HL-60/S4 treated with retinoic acid at 250 ng/mL for 4 days and 3 days (cell line): ENCODE measurements around the gene TPTE2.
"Not testable (repeated sequence)": the region's sequence is repeated elsewhere in the genome, so short reads cannot be mapped to it uniquely, and the experiment has no call there.

Experiments used
- in situ Hi-C: fragments of 300-500 bp; cut with MboI; formaldehyde crosslinking; loops from 2 replicates; pipeline ENCODE4 v1.7.0; 2022; ENCODE audit warnings: low sequenced_read_pairs

TPTE2 gene

GRCh38 chr13:19561127-19561582, at the start of gene TPTE2:
Gene TPTE2 (minus strand): TSS chr13:19561532. CDS start chr13:19503234, 58,298 bp downstream.
- in situ Hi-C loops: not testable (repeated sequence)

DNA sequence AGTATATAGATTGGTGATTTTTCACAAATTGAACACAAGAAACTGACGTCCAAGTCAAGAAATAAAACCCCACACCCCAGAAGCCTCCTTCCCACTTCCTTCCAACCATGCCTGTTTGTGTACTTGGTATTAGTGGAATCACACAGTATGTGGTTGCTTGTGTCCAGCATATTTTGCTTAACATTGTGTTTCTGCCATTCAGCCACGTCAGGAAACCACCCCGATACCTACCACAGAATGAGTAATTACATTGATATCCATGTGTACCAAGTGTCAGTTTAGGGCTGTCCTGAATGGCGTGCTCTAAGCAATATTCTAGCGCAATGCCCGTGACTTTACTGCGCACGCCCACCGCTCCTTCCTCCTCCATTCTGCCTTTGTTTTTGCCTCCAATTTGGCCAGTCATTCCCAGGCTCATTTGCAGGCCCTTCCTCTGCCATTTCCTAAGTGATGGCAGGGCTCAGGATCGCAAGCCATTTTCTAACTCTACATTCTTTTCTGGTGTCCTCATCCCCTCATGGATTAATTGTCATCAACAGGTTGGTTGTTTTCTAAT, 46.3 kb upstream of the TPTE2 start:
- in situ Hi-C loops: no loop called here

DNA sequence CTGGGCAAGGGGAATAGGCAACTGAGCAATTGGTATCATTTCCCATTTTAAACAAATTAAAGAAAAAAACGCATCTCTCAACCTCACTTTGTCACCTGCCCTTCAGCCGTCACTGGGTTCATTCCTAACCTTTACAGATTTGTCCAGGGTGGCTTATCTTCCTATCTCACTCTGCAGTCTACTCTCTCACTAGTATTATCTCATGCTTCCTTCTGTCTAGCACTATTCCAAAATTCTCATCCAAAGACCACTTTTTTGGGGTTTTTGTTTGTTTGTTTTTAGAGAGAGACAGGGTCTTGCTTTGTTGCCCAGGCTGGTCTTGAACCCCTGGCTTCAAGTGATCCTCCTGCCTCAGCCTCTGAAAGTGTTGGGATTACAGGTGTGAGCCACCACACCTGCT, 45.4 kb upstream of the TPTE2 start:
- in situ Hi-C loops: no loop called here

GRCh38 chr13:19606152-19606551, 44.8 kb upstream of the TPTE2 start:
- in situ Hi-C loops: no loop called here

DNA sequence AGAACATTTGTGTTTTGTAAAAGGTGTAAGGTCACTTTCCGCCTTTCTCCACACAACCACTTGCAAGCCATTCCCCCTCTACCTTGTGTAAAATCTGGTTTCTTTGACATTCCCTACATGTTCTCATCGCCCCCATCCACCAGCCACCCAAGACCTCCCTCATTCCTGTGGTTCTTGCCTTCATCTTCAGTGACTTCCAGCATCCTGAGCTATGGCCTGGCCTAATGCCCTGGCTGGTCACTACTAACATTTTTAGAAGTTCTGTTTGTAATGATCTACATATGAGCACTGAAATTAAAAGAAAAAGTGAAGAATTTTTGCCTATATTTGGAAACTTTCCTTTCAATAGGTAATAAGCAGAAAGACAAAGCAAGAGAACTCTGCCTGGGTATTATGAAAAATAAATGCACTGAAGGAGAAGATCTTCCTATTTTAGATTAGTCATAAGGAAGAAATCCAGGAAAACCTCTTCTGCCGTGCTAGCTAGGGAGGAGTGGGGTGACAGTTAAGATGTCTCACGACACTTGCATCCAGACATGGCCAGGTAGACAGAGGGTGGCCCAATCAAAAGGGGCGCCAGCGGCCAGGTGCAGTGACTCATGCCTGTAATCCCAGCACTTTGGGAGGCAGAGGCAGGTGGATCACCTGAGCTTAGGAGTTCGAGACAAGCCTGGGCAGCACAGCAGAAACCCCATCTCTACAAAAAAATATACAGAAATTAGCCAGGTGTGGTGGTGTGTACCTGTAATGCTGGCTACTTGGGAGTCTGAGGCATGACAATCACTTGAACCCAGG, 44.0 kb upstream of the TPTE2 start:
- in situ Hi-C loops: no loop called here

DNA sequence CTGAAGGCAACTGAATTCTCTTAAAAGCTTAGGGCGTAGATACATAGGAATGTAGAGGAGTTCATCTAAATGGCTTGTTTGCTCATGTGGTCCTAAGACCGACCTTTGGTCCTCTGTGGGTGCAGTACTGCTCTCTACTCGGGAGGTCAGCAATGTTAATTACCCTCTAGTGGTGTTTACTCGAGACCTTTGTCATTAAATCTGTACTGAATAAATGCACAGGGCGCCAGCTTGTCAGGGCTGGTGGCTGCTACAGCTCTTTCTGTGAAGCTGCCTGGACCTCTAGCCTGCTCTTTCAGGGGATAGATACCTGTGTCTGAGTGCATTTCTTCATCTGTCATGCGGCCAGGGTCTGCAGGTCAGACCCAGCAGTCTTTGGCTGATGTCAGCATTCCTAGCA, 43.0 kb upstream of the TPTE2 start:
- in situ Hi-C loops: no loop called here

DNA sequence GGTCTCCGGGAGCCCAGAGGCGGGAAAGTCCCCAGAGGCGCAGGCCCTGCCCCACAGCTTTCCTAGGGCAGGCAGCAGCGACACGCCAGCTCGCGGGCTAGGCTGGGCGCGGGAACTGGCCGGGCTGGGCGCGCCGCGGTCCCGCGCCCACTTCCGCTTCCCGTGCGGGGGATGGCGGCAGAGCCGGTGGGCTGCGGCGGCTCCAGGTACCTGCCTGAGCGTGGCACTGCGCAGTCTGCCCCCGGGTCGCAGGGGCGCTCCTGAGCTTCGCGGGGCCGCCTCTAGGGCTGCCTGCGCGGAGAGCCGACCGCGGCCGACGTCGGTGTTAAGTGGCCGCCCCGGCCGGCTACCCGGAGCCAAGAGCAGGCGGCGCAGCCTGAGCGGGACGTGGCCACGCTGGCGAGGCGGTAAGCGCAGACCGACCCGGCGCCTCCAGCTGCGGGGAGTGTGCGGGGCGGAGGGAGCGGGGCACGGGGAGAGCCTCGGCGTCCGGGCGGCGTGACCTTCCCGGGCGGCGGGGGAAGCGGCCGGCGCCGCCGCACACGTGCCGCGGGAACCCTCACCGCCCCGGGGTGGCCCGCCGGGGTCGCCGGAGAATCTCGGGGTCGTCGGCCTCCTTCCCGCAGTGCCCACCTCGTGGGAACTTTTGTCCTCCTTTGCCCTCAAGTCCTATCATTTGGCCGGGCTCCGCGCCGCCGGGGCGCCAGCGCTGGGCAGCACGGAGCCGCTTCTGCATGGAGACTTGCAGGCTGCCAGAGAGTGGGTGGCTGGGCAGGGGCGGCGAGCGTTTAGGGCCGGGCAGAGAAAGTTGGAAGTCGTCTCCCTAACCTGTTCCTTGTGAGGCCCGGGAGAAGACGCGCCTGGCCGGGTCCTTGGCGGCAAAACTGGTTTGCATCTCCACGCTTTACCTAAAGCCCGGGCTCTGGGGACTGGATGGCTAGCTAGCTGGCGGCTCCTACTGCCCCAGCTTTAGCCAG, 40.7 kb upstream of the TPTE2 start:
- in situ Hi-C loops: no loop called here

DNA sequence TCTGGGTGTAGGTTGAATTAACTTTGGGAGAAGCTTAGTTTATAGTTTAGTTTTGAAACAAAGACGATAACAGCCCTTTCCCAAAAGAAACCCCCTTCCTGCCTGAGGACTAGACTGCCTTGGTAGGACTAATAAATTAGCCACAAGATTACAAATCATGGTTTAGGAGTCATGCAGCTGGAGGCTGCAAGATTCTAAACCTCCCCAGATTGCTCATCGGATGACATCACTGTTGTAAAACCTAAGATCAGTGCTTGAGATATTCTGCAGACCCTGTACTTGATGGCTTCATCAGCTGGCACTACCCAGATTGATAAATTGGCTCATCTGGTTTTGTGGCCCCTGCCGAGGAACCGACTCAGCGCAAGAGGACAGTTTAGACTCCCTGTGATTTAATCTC, 36.2 kb upstream of the TPTE2 start:
- in situ Hi-C loops: no loop called here

DNA sequence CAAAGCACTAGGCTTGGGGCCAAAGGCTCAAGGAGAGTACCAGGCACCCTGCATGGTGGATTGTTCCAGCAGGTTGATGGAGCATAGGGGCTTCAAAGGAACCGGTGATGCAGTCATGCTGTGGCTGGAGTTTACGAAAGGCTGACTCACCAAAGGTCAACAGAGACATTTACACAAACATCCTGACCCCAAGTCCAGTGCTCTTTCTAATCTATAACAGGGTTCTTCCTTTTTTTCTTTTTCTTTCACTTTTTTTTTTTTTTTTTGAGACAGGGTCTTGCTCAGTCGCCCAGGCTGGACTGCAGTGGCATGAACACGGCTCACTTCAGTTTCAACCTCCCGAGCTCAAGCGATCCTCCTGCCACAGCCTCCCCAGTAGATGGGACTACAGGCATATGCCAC, 35.6 kb upstream of the TPTE2 start:
- in situ Hi-C loops: no loop called here

- in situ Hi-C loops: no loop called here
Measured at GRCh38 chr13:19596086-19596485, 34.8 kb upstream of the TPTE2 start.

DNA sequence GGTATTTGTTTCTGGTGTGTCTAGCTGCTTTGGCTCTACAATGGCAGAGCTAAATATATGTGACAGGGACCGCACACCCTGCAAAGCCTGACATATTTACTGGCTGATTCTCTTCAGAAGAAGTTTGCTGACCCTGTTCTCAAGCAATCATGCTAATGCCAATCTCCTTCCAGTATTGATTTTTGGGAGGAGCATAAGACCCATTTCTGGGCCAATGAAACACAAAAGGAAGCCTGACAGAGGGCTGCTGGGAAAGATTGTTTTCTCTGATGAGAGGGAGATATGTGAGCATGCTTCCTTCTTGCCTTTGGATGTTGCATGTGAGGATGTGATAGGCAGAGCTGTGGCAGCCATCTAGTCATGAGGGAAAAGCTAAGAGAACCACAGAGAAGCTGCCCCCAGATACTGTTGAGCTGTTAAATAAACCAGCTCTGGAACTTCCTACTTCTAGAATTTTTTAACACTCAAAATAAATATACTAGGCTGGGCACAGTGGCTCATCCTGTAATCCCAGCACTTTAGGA, 31.4 kb upstream of the TPTE2 start:
- in situ Hi-C loops: no loop called here

DNA sequence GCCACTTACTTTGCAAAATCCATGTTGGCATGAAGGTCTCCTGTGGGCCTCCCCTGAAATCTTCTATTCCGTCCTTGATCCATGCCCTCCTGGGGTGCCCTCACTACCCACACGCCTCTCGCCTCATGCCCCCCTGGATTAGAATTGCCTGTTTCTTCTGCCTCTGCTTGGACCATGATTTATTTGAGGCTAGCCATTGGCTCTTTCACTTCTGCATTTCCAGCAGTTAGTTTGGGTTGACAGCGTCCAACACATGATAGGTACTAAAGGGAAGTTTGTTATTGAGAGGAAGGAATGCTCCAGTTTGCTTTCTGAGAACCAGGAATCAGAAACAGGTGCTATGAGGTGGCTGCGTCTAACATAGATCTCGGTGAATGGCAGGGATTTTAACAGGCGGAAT, 30.5 kb upstream of the TPTE2 start:
- in situ Hi-C loops: no loop called here

- in situ Hi-C loops: no loop called here
Measured at GRCh38 chr13:19590423-19590822, 29.1 kb upstream of the TPTE2 start.

DNA sequence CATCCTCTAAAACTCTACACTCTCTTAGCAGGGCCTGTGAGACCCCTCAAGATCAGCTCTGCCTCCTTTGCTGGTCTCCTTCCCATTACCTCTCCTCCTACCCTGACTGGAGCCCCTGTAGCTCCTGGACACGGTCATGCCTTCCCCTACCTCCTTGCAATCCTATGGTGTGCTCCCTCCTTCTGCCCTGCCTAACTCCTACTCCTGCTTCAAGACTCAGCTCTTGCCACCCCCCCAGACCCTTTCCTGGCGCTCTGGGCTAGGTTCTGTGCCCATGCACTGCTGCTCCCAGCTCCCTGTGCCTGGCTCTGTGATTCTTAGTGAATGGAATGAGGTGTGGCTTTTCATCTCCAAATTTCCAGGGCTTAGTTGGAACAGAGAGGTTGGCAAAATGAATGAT, 28.0 kb upstream of the TPTE2 start:
- in situ Hi-C loops: no loop called here

DNA sequence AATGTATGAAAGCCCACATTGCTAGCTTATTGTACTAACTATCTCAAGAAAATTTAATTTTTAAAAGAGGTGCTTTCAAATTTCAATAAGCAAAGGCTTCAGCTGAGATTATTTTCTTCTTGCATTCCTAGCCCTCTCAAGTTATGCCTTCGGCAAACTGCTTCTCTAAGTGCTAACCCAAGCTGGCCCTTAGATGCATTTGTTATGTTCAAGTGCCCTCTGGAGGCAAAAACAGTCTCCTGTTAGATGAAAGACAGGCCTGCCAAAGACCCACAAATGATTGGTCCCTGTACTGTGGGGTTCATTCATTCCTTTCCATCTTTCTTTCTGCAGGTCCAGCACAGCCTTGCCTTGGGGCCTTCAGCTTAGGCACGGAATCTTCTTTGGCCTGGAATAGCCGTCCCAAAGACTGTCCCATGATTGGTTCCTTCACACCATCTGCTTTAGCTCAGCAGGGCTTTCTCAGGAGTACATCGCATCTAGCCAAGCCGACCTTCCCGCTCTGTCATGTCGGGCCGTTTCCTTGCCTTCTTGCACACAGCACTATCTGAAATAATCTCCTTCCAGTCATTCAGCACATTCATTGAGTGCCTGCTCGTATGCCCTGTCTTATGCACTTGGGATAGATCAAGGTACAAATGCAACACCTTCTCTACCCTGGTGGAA, 26.4 kb upstream of the TPTE2 start:
- in situ Hi-C loops: no loop called here

DNA sequence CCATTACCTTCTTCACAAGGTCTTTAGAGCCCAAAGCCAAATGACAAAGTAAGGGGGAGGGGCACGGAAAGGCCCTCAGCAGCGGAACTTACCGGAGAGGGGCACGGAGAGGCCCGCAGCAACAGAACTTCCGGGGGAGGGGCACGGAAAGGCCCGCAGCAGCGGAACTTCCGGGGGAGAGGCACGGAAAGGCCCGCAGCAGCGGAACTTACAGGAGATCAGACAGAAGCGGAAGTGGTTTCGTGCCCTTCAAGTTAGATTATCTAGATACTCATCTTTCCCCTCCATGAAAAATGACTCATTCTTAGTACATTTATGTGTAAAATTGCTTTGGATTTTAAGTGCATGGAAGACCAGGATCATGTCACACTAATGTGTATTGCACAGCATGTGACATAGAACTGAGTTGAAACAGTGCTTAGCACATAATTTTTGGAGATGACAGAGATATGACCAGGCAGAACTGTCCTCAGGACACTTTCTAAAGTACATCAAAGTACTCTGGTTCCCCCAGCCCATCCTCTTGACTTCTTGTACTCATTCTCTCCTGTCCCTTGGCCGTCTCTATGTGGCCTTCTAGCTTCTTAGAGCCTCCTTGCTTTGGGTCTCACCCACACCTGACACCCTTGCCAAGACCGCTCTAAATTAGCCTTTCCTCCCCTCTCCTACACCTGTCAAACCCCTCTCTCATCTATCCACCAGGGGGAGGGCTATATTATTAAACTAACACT, 25.7 kb upstream of the TPTE2 start:
- in situ Hi-C loops: no loop called here

- in situ Hi-C loops: no loop called here
Measured at GRCh38 chr13:19581675-19582074, 20.3 kb upstream of the TPTE2 start.

DNA sequence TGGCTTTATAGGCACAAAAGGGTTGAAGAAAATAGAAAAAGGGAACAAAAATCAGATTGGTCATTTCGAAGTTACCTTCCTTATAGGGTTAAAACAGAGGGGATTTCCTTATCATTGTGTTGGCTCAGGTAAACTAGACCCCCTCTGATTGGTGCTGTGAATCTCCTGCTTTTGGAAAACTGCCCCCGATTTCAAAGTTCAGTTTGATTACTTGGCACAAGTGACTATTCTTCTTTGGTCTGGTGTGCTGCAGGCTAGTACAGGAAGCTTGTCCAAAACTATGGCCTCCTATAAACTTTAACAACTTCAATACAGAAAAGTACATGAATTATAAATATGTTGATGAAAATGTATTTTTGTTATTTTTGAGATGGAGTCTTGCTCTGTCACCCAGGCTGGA, 13.9 kb upstream of the TPTE2 start:
- in situ Hi-C loops: no loop called here

DNA sequence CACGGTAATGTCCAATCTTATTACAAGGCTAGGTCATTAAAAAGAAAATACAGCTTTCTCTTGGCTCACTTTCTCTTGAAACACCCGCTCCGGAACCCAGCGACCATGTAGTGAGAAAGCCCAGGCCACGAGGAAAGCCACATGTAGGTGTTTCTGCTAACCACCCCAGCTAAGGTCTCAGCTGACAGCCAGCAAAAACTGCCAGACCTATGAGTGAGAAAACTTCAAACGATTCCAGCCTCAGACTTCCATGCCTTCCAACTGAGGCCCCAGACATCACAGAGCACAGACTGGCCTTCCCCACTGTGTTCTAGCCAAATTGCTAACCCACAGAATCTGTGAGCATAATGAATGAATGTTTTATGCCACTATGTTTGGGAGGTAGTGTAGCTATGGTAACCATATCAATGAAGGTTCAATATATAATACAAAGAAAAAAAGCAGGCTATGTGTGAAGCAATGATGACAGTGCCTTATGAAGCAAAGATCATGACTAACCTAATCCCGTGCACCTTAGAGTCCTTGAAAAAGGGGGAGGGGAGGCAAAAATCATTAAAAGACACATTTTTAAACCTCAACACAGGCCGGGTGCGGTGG, 11.9 kb upstream of the TPTE2 start:
- in situ Hi-C loops: no loop called here

DNA sequence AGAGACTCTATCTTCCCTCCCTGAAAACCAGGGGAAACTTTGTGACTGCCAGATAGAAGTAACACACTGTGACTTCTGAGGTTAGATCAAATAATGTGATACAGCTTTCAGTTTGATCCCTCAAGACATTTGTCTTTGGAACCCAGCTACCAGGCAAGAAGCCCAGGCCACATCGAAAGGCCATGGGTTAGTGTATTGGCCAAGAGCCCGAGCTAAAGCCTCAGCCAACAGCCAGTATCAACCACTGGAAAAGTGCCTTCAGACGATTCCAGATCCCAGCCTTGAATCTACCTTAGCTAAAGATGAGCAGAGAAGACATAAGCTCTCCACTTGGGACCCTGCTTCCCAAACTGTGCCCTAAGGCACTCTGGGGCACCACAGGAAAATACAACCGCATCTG, 10.9 kb upstream of the TPTE2 start:
- in situ Hi-C loops: no loop called here
